Neuronal stem cell (in vitro differentiated cells): ENCODE data around the gene TRIM74. TPM values are rescaled to one million over a fixed set of nuclear protein-coding genes. Genes with fewer than 3 reads are reported as not detected.
"Not testable (repeated sequence)": the region's sequence is repeated elsewhere in the genome, so short reads cannot be mapped to it uniquely, and the experiment has no call there.

ENCODE experiments used
- DNase-seq: peaks from one replicate; pipeline ENCODE4 v3.0.0-alpha.2; 2013; ENCODE audit warnings: low spot score
- H2AFZ ChIP-seq: one replicate; pipeline ENCODE4 v1.6.1; 2013; ENCODE audit warnings: mild to moderate bottlenecking, low read length, inconsistent platforms
- H2AK5ac ChIP-seq: 2 replicates; pipeline ENCODE4 v1.6.1; 2013; ENCODE audit warnings: low read depth, mild to moderate bottlenecking, inconsistent platforms, low read length, moderate library complexity, mixed read lengths
- H2BK120ac ChIP-seq: 2 replicates; pipeline ENCODE4 v1.6.1; 2013; ENCODE audit warnings: low read depth, mild to moderate bottlenecking, inconsistent platforms, low read length, moderate library complexity, mixed read lengths
- H2BK12ac ChIP-seq: one replicate; pipeline ENCODE4 v1.6.1; 2013; ENCODE audit warnings: low read length, inconsistent platforms
- H2BK15ac ChIP-seq: 2 replicates; pipeline ENCODE4 v1.6.1; 2013; ENCODE audit warnings: mild to moderate bottlenecking, low read length, inconsistent platforms, mixed read lengths
- H2BK5ac ChIP-seq: one replicate; pipeline ENCODE4 v1.6.1; 2013; ENCODE audit warnings: inconsistent platforms, mild to moderate bottlenecking, low read length, moderate library complexity
- H3K14ac ChIP-seq: one replicate; pipeline ENCODE4 v1.6.1; 2013; ENCODE audit warnings: low read length, inconsistent platforms
- H3K18ac ChIP-seq: 2 replicates; pipeline ENCODE4 v1.6.1; 2013; ENCODE audit warnings: low read length, inconsistent platforms
- H3K23ac ChIP-seq: 2 replicates; pipeline ENCODE4 v1.6.1; 2013; ENCODE audit warnings: low read depth, mild to moderate bottlenecking, mixed read lengths, low read length, inconsistent platforms; ENCODE audit not compliant: poor library complexity
- H3K27ac ChIP-seq: replicated peaks from 3 replicates; pipeline ENCODE4 v1.5.1; 2013; ENCODE audit warnings: low read length, inconsistent platforms
- H3K27me3 ChIP-seq, 3 experiments: 2 replicates each; pipeline ENCODE4 v1.6.1; 2013; ENCODE audit warnings: low read length in 3 of 3, mild to moderate bottlenecking in 2 of 3, inconsistent platforms in 1 of 3, low read depth in 1 of 3, mixed read lengths in 1 of 3, moderate library complexity in 1 of 3; ENCODE audit not compliant: control insufficient read depth in 3 of 3, insufficient read depth in 3 of 3
- H3K36me3 ChIP-seq, 2 donors: replicated peaks in 1 of 2; 2 replicates each; pipeline ENCODE4 v1.6.1; 2013; ENCODE audit warnings: low read length in 2 of 2; ENCODE audit not compliant: control insufficient read depth in 2 of 2, insufficient read depth in 2 of 2
- H3K4ac ChIP-seq: 2 replicates; pipeline ENCODE4 v1.6.1; 2013; ENCODE audit warnings: inconsistent platforms, mild to moderate bottlenecking, low read length, moderate library complexity
- H3K4me1 ChIP-seq, 2 donors: 1 replicate in 1 of 2; 2 replicates in 1 of 2; pipeline ENCODE4 v1.6.1; 2013; ENCODE audit warnings: low read length in 2 of 2, low read depth in 1 of 2; ENCODE audit not compliant: control insufficient read depth in 2 of 2, insufficient read depth in 1 of 2
- H3K4me2 ChIP-seq: one replicate; pipeline ENCODE4 v1.6.1; 2013; ENCODE audit warnings: mild to moderate bottlenecking, low read length, inconsistent platforms; ENCODE audit not compliant: insufficient read depth, poor library complexity, severe bottlenecking
- H3K4me3 ChIP-seq, 2 donors: 2 replicates each; pipeline ENCODE4 v1.5.1; 2013; ENCODE audit warnings: low read length in 2 of 2, mild to moderate bottlenecking in 2 of 2, inconsistent platforms in 1 of 2, moderate library complexity in 1 of 2
- H3K79me1 ChIP-seq: one replicate; pipeline ENCODE4 v1.6.1; 2013; ENCODE audit warnings: low read depth, mild to moderate bottlenecking, inconsistent platforms, low read length, moderate library complexity
- H3K9ac ChIP-seq: one replicate; pipeline ENCODE4 v1.6.1; 2013; ENCODE audit warnings: mild to moderate bottlenecking, low read depth, low read length, inconsistent platforms; ENCODE audit not compliant: poor library complexity
- H3K9me3 ChIP-seq, 2 donors: replicated peaks in 1 of 2; 2 replicates each; pipeline versions ENCODE3 to v1.6.1; 2013; ENCODE audit warnings: low read length in 2 of 2, mild to moderate bottlenecking in 2 of 2, inconsistent platforms in 1 of 2, low read depth in 1 of 2, mixed read lengths in 1 of 2, moderate library complexity in 1 of 2; ENCODE audit not compliant: control insufficient read depth in 2 of 2, insufficient read depth in 1 of 2
- H4K8ac ChIP-seq: one replicate; pipeline ENCODE4 v1.6.1; 2013; ENCODE audit warnings: low read depth, mild to moderate bottlenecking, inconsistent platforms, low read length, moderate library complexity
- H4K91ac ChIP-seq: one replicate; pipeline ENCODE4 v1.6.1; 2013; ENCODE audit warnings: low read length, low read depth, mild to moderate bottlenecking, inconsistent platforms; ENCODE audit not compliant: poor library complexity
- WGBS, 2 donors: extraction: QIAGEN DNeasy Blood & Tissue Kit; methylation state at CpG; one replicate each; pipeline ENCODE4 v1.1.7; 2013; ENCODE audit warnings: missing lambda C conversion rate in 2 of 2, mixed read lengths in 1 of 2; ENCODE audit not compliant: insufficient read length in 2 of 2, insufficient replicate concordance in 1 of 2; ENCODE audit errors: extremely low coverage in 2 of 2; 5-methylcytosine and 5-hydroxymethylcytosine counted together
- polyA plus RNA-seq, 2 experiments: library from polyadenylated mRNA; stranded (reverse); fragments of 200-250 nt; gene quantifications; one replicate each; pipeline ENCODE4 v1.2.3, GENCODE V29; 2013

TRIM74 gene
- polyA plus RNA-seq (2013, experiment 1 of 2) = 0.22 TPM
- 0.39 TPM for polyA plus RNA-seq (2013, experiment 2 of 2)

GRCh38 chr7:72968980-72969516, at the start of gene TRIM74:
Gene TRIM74, minus strand, starts transcription at chr7:72969466. Its CDS starts 3,309 bp downstream, at chr7:72966157.
- not testable (repeated sequence) for H2BK120ac ChIP-seq, H3K9ac ChIP-seq, H3K14ac ChIP-seq, H3K4me3 ChIP-seq, H2BK15ac ChIP-seq, DNase-seq, H3K79me1 ChIP-seq, H3K23ac ChIP-seq, H4K8ac ChIP-seq, H3K18ac ChIP-seq, H3K4me2 ChIP-seq, H2BK12ac ChIP-seq, H3K27me3 ChIP-seq, H2BK5ac ChIP-seq, H3K27ac ChIP-seq, H2AK5ac ChIP-seq, H3K4me1 ChIP-seq, H3K36me3 ChIP-seq, H2AFZ ChIP-seq, H3K9me3 ChIP-seq, H4K91ac ChIP-seq, H3K4ac ChIP-seq
- WGBS, 2 donors = no CpG with 5 or more reads among the region's 36 CpGs

- not testable (repeated sequence) for H2BK5ac ChIP-seq, H4K8ac ChIP-seq, H3K23ac ChIP-seq, H3K79me1 ChIP-seq, H2AK5ac ChIP-seq, H3K18ac ChIP-seq, H3K27ac ChIP-seq, H2BK15ac ChIP-seq, H3K9me3 ChIP-seq, H4K91ac ChIP-seq, H3K27me3 ChIP-seq, H3K4ac ChIP-seq, H3K9ac ChIP-seq, DNase-seq, H3K4me1 ChIP-seq, H3K36me3 ChIP-seq, H2BK12ac ChIP-seq, H2BK120ac ChIP-seq, H2AFZ ChIP-seq, H3K14ac ChIP-seq
- peak overlapping the region; percentile 18 for H3K4me2 ChIP-seq
- no CpG with 5 or more reads among the region's 10 CpGs for WGBS, 2 donors
- H3K4me3 ChIP-seq = peak overlapping the region in 1 of 2 donors; percentile 48
Observed at GRCh38 chr7:73006491-73006890, 37.2 kb upstream of the TRIM74 start.

- WGBS, 2 donors = no CpG with 5 or more reads among the region's 66 CpGs
Observed at GRCh38 chr7:73005693-73006447, 36.6 kb upstream of the TRIM74 start.

GRCh38 chr7:73005356-73005692, 36.1 kb upstream of the TRIM74 start:
- not testable (repeated sequence) for DNase-seq, H3K23ac ChIP-seq, H3K4ac ChIP-seq, H3K14ac ChIP-seq, H2BK12ac ChIP-seq, H2BK120ac ChIP-seq, H2AK5ac ChIP-seq, H2BK5ac ChIP-seq, H3K27me3 ChIP-seq, H3K79me1 ChIP-seq, H3K4me2 ChIP-seq, H2BK15ac ChIP-seq, H3K4me1 ChIP-seq, H3K36me3 ChIP-seq, H4K91ac ChIP-seq, H3K18ac ChIP-seq, H4K8ac ChIP-seq, H3K9me3 ChIP-seq
- H3K4me3 ChIP-seq = peak overlapping the region; percentile 49 to 82
- WGBS, 2 donors = no CpG with 5 or more reads among the region's 30 CpGs
- H3K9ac ChIP-seq = peak overlapping the region; percentile 60
- H3K27ac ChIP-seq = peak overlapping the region; percentile 69
- peak overlapping the region; percentile 85 for H2AFZ ChIP-seq

More at GRCh38 chr7:73005693-73006447, 36.6 kb upstream of the TRIM74 start:
- not testable (repeated sequence) for H3K4me1 ChIP-seq, H2BK15ac ChIP-seq, H2BK120ac ChIP-seq, H3K9me3 ChIP-seq, H4K91ac ChIP-seq, H2AK5ac ChIP-seq, H3K14ac ChIP-seq, H4K8ac ChIP-seq, H3K36me3 ChIP-seq, H3K27me3 ChIP-seq, H3K23ac ChIP-seq, H2BK5ac ChIP-seq, H3K4ac ChIP-seq, H3K79me1 ChIP-seq, H2BK12ac ChIP-seq
- Histone ChIP-seq H3K9ac (peak overlapping the region; percentile 70), H3K27ac (peak overlapping the region; percentile 82), H3K18ac (peak overlapping the region; percentile 93), H2AFZ (peak overlapping the region; percentile 85), H3K4me2 (peak overlapping the region; percentile 45), H3K4me3 (peak overlapping the region; percentile 59 to 82)
- peak; percentile 91 for DNase-seq
